Esophagus squamous epithelium (tissue), 5 donors: ENCODE measurements around the gene RAPGEF1. TPM values are rescaled to one million over a fixed set of nuclear protein-coding genes. Genes with fewer than 3 reads are reported as not detected.

Source experiments
- DNase-seq: peaks from one replicate; lab custom pipeline; 2025; lab: John Stamatoyannopoulos, UW
- H3K27ac ChIP-seq, 4 donors: fragments of 200-600 bp; sonication (generic); one replicate each; pipeline ENCODE4 v1.5.1; 2016 to 2019; ENCODE audit warnings: mild to moderate bottlenecking in 1 of 4
- H3K27me3 ChIP-seq, 4 donors: fragments of 200-600 bp; sonication (generic); 1 replicate in 3 of 4; 2 replicates in 1 of 4; pipeline versions ENCODE4 v1.5.1 to v1.6.0; 2017 to 2021; ENCODE audit warnings: antibody characterized with exemption in 1 of 4
- H3K36me3 ChIP-seq, 3 donors: fragments of 200-600 bp; sonication (generic); one replicate each; pipeline ENCODE4 v1.5.1; 2016 to 2019
- H3K4me1 ChIP-seq, 3 donors: fragments of 200-600 bp; sonication (generic); one replicate each; pipeline ENCODE4 v1.5.1; 2017 to 2019
- H3K4me3 ChIP-seq, 4 donors: fragments of 200-600 bp; sonication (generic); 1 replicate in 3 of 4; 2 replicates in 1 of 4; pipeline ENCODE4 v1.5.1; 2016 to 2019; ENCODE audit warnings: mild to moderate bottlenecking in 2 of 4, moderate library complexity in 1 of 4
- H3K9me3 ChIP-seq, 3 donors: fragments of 200-600 bp; sonication (generic); one replicate each; pipeline ENCODE4 v1.5.1; 2016 to 2019
- POLR2A ChIP-seq, 4 donors: fragments of 450-650 bp; IDR thresholded peaks; one replicate each; pipeline ENCODE4 v1.6.1; 2017; ENCODE audit warnings: antibody characterized with exemption in 4 of 4, mild to moderate bottlenecking in 4 of 4, moderate library complexity in 3 of 4
- WGBS, 2 donors: methylation state at CpG; one replicate each; pipeline ENCODE4 v1.1.5; 2018; 5-methylcytosine and 5-hydroxymethylcytosine counted together
- intact Hi-C: fragments of 100-400 bp; cut with DNase I; formaldehyde crosslinking; loops from one replicate; pipeline ENCODE4 v1.15.0; 2022
- total RNA-seq, 4 donors: library from RNA; depleted of rRNA; stranded (reverse); fragments of >200 nt; gene quantifications; one replicate each; pipeline ENCODE4 v1.1.0, GENCODE V29; 2016
- TF ChIP-seq, protein P1 (sequence below), 6 experiments: fragments of 450-650 bp in 4 of 6; fragments of 200-600 bp in 2 of 6; sonication (generic) in 2 of 6; IDR thresholded peaks; one replicate each; pipeline ENCODE4 v1.5.1; 2016 to 2019; ENCODE audit warnings: antibody characterized with exemption in 6 of 6, mild to moderate bottlenecking in 4 of 6, moderate library complexity in 4 of 6
- donor health status: DM: yes; HTN: yes; CAD: no.

The RAPGEF1 gene
- total RNA-seq, 4 donors from 2014 or later = 12.2 to 40.4 (median 19.0) TPM

GRCh38 chr9:131674425-131675421, 65.2 kb downstream of the RAPGEF1 start:
- H3K9me3 ChIP-seq = no peaks in the 10 kb centered on the region
- H3K36me3 ChIP-seq = no peaks in the 10 kb centered on the region
- peak in 1 of 4 donors; percentile 54 for TF ChIP-seq POLR2A (IDR thresholded peaks at IDR 0.05)
- TF ChIP-seq, protein P1, sequence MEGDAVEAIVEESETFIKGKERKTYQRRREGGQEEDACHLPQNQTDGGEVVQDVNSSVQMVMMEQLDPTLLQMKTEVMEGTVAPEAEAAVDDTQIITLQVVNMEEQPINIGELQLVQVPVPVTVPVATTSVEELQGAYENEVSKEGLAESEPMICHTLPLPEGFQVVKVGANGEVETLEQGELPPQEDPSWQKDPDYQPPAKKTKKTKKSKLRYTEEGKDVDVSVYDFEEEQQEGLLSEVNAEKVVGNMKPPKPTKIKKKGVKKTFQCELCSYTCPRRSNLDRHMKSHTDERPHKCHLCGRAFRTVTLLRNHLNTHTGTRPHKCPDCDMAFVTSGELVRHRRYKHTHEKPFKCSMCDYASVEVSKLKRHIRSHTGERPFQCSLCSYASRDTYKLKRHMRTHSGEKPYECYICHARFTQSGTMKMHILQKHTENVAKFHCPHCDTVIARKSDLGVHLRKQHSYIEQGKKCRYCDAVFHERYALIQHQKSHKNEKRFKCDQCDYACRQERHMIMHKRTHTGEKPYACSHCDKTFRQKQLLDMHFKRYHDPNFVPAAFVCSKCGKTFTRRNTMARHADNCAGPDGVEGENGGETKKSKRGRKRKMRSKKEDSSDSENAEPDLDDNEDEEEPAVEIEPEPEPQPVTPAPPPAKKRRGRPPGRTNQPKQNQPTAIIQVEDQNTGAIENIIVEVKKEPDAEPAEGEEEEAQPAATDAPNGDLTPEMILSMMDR (IDR thresholded peaks at IDR 0.05) = no peak
- H3K4me1 ChIP-seq = peaks cover 42 to 100% (median 70%) of the 10 kb centered on the region in 3 donors
- no peak for DNase-seq
- 83 to 84% methylated on average over 14 to 18 of the region's 29 CpGs for WGBS, 2 donors
- peak overlapping the region; percentile 37 to 90 (median 86) for H3K27ac ChIP-seq
- peaks cover 0 to 13% (median 0%) of the 10 kb centered on the region in 4 donors for H3K27me3 ChIP-seq
- intact Hi-C loops = loop anchor here (10.0 kb wide), 1 partner anchor 60 kb away; no protein-coding TSS in a partner anchor
- H3K4me3 ChIP-seq = peak overlapping the region in 2 of 4 donors; percentile 0 to 37

DNA sequence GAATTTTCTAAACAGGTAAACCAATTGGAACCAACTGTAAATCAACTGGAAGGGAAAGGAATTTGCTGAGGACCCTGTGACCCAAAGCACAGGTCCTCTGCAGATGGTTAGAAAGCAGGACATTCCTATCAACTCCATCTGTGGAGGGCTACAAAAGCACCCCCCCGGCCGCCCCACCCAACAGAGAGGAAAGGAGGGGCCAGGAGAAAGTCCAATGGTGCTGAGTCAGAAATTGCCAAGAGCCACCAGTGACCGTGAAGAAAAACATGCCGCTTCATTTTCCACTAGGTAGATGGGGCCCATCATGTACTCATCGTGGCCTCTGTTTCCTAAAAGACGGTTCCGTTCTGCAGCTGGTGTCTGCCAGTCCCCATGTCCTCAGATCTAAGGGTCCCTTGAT, 66.3 kb downstream of the RAPGEF1 start:
- Histone ChIP-seq H3K9me3 (no peaks in the 10 kb centered on the region), H3K4me3 (no peak overlapping the region), H3K4me1 (peaks cover 43 to 100% (median 70%) of the 10 kb centered on the region in 3 donors), H3K27me3 (peaks cover 0 to 13% (median 0%) of the 10 kb centered on the region in 4 donors), H3K27ac (peak overlapping the region in 3 of 4 donors; percentile 37 to 87 (median 86)), H3K36me3 (no peaks in the 10 kb centered on the region)
- 49 to 94% methylated on average over 7 of the region's 7 CpGs for WGBS, 2 donors
- TF ChIP-seq, protein P1 (IDR thresholded peaks at IDR 0.05) = no peak
- peak in 1 of 4 donors; percentile 19 for TF ChIP-seq POLR2A (IDR thresholded peaks at IDR 0.05)
- DNase-seq = no peak
- intact Hi-C loops = loop anchor here (10.0 kb wide), 1 partner anchor 61 kb away; no protein-coding TSS in a partner anchor

- Histone ChIP-seq H3K4me1 (peaks cover 39 to 100% (median 68%) of the 10 kb centered on the region in 3 donors), H3K36me3 (no peaks in the 10 kb centered on the region), H3K4me3 (no peak overlapping the region), H3K27me3 (peaks cover 0 to 13% (median 0%) of the 10 kb centered on the region in 4 donors), H3K9me3 (no peaks in the 10 kb centered on the region), H3K27ac (peak overlapping the region in 3 of 4 donors; percentile 71 to 87 (median 86))
- 57 to 100% methylated on average over 1 of the region's 1 CpG for WGBS, 2 donors
- DNase-seq = no peak
- intact Hi-C loops = loop anchor here (10.0 kb wide), 1 partner anchor 62 kb away; no protein-coding TSS in a partner anchor
- TF ChIP-seq POLR2A (IDR thresholded peaks at IDR 0.05) = no peak
- TF ChIP-seq, protein P1 (IDR thresholded peaks at IDR 0.05) = no peak
Observed at GRCh38 chr9:131673068-131673467, 66.8 kb downstream of the RAPGEF1 start.

- H3K9me3 ChIP-seq = no peaks in the 10 kb centered on the region
- WGBS, 2 donors = 61% methylated on average over 4 of the region's 4 CpGs; no CpG with 5 or more reads in 1 of the 2 donors
- H3K27me3 ChIP-seq = peaks cover 0 to 13% (median 0%) of the 10 kb centered on the region in 4 donors
- peaks cover 33 to 100% (median 68%) of the 10 kb centered on the region in 3 donors for H3K4me1 ChIP-seq
- no peaks in the 10 kb centered on the region for H3K36me3 ChIP-seq
- no peak overlapping the region for H3K4me3 ChIP-seq
- peak overlapping the region in 3 of 4 donors; percentile 71 to 87 (median 86) for H3K27ac ChIP-seq
- TF ChIP-seq POLR2A (IDR thresholded peaks at IDR 0.05) = no peak
- TF ChIP-seq, protein P1 (IDR thresholded peaks at IDR 0.05) = no peak
- DNase-seq = no peak
- intact Hi-C loops = loop anchor here (10.0 kb wide), 1 partner anchor 62 kb away; no protein-coding TSS in a partner anchor
Observed at GRCh38 chr9:131672451-131672850, 67.4 kb downstream of the RAPGEF1 start.
